GM04503 (cell line): ENCODE results near the gene PIK3R5.

Experiments used
- DNase-seq: peaks from one replicate; pipeline ENCODE4 v3.0.0-alpha.2; 2012; ENCODE audit warnings: low read depth

PIK3R5 gene

GRCh38 chr17:8922451-8922850 lies 43.1 kb downstream of the PIK3R5 start:
- peak; percentile 92 for DNase-seq

- DNase-seq, result no peak
Measured at GRCh38 chr17:8921147-8921546, 44.4 kb downstream of the PIK3R5 start.

- no peak for DNase-seq
Measured at GRCh38 chr17:8918807-8919465, 46.6 kb downstream of the PIK3R5 start.

DNA sequence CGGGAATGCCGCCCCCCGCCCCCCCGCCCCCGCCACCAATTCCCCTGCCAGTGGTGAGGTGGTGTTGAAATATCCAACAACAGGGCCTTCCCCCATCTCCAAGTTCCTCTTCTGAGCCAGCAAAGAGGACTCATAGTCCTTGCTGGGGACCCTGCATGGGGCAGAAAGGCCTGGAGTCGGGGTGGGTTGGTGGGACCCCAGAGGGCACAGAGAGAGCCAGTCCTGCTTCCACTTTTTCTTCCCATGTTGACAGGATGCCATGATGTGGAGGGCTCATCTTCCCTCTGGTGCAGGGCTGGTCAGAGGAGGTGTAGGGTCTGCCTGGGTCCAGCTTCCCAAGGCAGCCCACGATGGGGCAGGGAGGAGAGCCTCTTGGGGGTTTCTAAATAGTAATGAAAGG lies 49.0 kb downstream of the PIK3R5 start:
- no peak for DNase-seq

- DNase-seq, result no peak
Measured at GRCh38 chr17:8914554-8914953, 51.0 kb downstream of the PIK3R5 start.

DNA sequence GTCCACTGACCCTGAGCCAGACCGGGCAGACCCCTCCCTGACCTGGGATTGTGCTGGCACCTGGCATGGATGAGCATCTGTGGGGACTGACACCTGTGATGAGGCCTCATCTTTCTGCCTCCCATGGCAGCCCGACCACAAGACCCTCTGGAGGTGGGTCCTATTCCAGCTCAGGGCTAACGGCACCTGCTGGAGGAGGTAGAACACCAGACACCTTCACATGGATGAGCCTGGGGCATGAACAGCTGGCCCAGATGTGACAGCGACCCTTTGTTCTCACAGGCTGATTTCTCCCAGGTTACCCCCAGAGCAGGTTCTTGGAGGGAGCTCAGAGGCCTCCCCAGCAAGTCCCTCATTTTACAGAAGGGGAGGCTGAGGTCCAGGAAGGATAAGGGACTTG lies 51.6 kb downstream of the PIK3R5 start:
- DNase-seq, result no peak

DNA sequence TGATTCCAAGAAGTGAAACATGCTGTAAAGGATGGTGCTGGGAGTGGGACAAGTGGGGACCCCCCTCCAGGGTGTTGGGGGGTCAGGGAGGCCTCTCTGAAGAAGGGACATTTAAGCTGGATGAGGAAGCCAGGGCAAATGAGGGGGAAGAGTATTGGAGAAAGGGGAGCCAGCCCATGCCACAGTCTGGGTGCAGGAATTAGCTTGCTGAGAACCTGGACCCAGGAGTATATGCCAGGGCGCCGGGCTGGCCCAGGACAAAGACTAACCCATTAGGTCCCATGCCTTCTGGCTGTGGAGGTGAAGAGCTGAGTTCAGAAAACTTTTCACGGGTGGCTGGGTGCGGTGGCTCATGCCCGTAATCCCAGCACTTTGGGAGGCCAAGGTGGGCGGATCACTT lies 52.4 kb downstream of the PIK3R5 start:
- no peak for DNase-seq

GRCh38 chr17:8912084-8912981 lies 53.2 kb downstream of the PIK3R5 start:
- no peak for DNase-seq

DNA sequence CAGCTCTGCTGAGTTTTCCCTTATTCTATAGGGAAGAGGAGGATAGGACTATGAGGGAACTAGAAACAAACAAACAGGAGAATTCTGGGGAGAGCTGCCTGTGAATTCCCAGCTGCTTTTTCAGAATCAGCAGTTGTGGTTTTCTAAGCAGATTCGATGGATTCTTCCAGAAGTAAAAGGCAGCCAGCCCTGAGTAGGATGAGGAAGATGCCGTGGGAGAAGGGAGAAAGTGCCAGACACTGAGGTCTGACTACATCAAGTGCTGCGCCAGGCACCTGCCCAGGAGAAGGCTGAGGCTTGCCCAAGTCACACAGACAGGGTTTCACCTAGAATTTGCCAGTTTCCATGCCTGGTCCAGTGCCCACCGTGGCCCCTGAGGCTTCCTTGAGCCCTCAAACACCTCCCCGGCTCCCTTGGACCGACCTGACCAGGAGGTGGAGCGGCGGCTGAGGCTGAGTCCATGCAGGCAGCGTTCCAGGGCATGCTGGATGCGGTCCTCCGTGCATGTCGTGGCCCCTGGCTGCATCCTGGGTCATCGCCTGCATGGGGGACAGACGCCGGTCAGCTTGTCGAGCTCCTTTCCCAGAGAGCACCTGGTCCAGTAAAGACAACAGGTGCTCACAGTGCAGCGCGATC lies 54.4 kb downstream of the PIK3R5 start:
- DNase-seq, result no peak

GRCh38 chr17:8909586-8910270 lies 55.8 kb downstream of the PIK3R5 start:
- DNase-seq, result no peak

GRCh38 chr17:8905331-8905730 lies 60.2 kb downstream of the PIK3R5 start:
- no peak for DNase-seq

GRCh38 chr17:8904686-8905085 lies 60.8 kb downstream of the PIK3R5 start:
- DNase-seq, result no peak

GRCh38 chr17:8904201-8904600 lies 61.3 kb downstream of the PIK3R5 start:
- DNase-seq, result no peak

DNA sequence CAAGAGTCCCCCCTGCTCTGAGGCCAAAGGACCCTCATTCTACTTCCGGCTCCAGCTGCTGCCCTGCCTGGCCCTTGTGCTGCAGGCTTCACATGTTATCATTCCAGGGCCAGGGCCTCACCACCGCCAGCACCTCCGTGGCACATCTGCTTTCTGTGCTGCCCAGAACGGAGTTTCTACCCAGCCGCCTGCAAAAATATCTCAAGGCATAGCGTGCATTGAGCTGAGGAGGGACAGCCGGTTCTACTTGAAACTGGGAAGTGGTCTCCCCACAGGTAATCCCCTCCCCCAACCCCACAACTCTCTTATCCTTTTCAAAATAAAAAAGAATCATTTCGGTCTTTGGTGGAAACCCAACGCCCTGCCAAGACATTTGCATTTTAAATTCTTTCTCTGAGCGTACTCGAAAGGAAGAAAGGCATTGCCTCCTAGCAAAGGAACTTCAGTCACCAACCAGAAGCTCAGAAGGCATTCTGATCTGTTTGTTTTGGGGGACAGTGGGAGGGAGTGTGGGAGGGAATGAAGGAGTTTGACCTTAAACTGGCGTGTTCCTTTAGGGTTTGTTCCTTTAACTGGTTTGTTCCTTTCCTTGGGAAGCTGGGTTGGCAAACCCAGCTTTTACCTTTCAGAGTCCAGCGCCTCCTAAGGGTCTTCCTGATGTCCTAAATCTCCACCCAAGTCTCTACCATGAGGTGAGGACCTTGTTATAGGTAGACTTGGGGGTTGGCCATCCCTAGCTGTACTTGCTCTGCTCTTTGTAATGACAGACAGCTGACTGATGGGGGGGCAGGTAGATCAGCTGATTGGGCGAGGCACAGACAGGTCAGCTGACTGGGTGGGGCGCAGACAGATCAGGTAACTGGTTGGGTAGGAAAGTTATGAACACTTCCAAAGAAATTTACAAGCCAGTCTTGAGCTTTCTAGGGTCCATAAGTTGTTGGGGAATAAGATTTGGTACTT lies 64.6 kb downstream of the PIK3R5 start:
- no peak for DNase-seq

- DNase-seq, result no peak
Measured at GRCh38 chr17:8900207-8900606, 65.3 kb downstream of the PIK3R5 start.

DNA sequence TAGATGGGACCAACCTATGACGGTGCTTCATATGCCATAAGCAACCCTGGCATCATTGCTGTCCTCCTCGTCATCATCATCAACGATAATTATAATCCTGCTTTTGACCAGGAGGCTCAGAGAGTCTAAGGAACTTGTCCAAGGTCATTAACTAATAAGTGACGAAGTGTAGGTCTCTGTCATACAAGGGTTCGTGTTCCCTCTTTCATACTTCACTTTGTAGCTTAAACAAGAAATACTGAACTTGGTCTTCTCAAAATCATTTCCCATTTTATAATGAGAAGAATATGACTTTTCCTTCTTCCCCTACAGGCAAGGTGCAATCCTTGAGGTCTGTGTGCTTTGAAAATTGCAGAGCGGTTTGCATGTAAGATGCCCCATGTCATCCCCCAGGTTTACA lies 66.9 kb downstream of the PIK3R5 start:
- DNase-seq, result no peak

GRCh38 chr17:8898126-8898525 lies 67.4 kb downstream of the PIK3R5 start:
- DNase-seq, result no peak

GRCh38 chr17:8896641-8897635 lies 68.6 kb downstream of the PIK3R5 start:
- no peak for DNase-seq

GRCh38 chr17:8896087-8896486 lies 69.4 kb downstream of the PIK3R5 start:
- DNase-seq, result no peak
